Glomerular visceral epithelial cell (primary cell): ENCODE data around the gene ERGIC2.
"Not testable (repeated sequence)": the region's sequence is repeated elsewhere in the genome, so short reads cannot be mapped to it uniquely, and the experiment has no call there.

ENCODE experiments used
- DNase-seq: peaks from one replicate; pipeline ENCODE4 v3.0.0-alpha.2; 2016; ENCODE audit errors: extremely low spot score

ERGIC2 gene

GRCh38 chr12:29380536-29381523, at the start of gene ERGIC2:
TSS of gene ERGIC2 (minus strand) at chr12:29381172. CDS start at chr12:29371633, 9,539 bp downstream.
- peak; percentile 98 for DNase-seq

DNA sequence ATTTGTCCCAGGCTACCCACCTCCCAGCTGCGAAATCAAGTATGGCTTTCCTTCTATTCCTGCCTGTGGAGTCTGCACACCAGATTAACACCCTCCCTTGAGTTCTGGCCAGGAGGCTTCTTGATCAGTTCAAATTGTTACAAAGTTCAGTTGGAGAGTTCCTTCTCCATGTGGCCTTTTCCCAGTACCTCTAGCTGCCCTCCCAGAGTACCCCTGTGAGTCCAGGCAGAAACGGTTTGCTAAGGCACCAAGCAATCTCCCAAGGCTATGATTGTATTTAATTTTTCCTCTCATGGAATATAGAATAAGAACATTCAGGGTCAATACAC, 49.7 kb upstream of the ERGIC2 start:
- DNase-seq, result no peak

DNA sequence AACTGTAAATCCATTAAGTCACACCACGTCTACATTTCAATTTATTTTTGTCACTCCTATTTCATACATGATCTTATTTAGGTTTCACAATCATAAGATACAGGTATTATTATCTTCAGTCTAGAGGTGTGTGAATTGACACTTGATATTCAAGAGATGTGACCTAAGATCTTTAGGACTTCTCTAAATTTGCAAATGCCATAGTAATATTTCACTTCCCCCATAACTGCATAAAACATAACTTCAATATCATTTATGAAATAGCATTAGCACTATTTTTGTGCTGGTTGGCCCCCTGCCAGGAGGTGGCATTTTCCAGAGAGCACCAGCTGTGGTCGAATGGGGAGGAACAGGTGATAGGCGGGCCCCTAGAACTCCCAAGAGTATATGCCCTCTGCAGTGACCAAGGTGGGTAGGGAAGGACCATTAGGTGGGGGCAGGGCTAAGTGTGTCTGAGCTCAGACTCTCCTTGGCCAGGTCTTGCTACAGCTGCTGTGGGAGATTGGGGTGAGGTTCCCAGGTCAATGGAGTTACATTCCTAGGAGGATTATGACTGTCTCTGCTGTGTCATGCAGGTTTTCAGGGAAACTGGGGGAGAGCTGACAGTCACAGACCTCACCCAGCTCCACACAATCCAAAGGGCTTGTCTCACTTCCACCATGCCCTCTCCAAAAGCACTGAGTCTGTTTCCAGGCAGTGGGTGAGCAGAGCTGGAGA, 49.2 kb upstream of the ERGIC2 start:
- DNase-seq, result peak; percentile 12

- peak; percentile 81 for DNase-seq
Observed at GRCh38 chr12:29428633-29429032, 47.7 kb upstream of the ERGIC2 start.

DNA sequence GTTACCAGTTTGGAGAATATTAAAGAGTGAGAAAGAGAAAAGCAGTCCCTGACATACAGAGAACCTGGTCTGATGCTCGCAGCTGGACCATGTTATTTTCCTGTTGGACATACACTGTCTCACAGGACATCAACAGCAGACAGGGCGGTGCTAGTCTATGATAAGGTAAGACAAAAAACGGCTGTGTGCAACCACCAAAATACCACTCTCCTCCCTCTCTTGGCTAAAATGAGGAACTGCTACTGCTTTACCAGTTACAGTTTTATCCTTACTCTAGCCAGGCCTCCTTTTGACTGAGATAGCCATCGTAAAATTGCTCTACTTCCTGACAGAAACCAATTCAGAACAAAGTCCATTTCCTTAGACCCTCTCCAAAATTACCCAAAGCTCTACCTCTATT, 47.0 kb upstream of the ERGIC2 start:
- DNase-seq, result no peak

DNA sequence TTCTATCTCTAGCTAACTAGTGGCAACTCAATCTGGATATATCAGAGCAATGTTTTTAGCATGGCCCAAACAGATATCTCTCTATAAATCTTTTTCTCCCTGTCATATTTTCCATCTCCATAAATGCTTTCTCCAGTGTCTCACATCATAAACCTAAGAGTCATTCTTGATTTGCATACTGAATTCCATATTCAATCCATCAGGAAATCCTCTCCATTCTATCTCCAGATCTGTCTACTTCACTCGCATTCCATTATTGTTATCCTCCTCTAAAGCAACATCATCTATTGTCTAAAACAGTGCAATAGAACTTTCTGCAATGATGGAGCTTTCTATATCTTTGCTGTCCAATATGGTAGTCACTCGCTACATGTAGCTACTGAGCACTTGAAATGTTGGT, 45.5 kb upstream of the ERGIC2 start:
- DNase-seq, result no peak

DNA sequence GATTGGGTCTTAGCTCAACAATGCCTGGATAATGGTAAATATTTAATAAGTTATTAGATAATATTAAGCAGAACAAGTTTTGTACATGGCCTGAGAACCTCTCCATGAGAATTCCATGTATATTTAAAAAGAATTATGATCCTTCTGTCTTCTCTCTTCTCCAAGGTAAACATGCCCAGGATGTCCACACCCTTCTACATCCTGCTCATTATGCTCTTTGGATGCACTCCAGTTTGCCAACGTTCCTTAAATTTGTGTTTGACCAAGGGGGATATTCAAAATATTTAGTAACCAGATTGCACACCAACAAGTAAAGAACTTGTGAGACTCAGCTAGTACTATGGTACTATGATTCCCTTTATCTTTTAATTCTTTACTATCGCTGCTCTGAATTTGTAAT, 44.8 kb upstream of the ERGIC2 start:
- no peak for DNase-seq

DNA sequence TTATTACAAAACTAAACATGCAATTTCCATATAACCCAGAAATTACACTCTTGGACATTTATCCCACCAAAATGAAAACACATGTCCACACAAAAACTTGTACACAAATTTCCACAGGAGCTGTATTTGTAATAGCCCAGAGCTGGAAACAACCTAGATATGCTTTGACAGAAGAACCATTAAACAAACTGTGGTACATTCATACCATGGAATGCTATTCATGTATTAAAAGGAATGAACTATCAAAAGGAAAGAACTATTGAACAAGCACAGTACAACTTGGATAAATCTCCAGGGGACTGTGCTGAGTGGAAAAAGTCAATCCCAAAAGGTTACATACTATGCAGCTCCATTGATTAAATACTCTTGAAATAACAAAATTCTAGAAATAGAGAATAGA, 35.8 kb upstream of the ERGIC2 start:
- no peak for DNase-seq

- DNase-seq, result no peak
Observed at GRCh38 chr12:29415111-29415510, 34.1 kb upstream of the ERGIC2 start.

DNA sequence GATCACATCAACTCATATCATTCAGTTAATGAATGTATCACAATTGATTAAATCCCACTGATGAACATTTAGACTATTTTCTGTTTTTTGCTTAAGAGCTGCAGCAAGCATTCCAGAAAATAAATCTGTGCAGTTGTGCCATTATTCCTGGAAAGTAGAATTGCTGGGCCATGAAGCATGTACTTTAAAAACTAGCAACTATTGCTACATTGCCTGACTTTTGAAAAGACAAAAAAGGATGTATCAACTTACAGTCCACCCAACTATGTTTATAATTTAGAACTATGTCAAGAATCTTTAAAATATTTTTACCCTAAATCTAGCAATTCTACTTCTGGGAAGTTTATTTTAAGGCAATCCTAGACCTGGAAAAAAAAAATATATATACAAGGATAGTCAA, 33.4 kb upstream of the ERGIC2 start:
- DNase-seq, result no peak

GRCh38 chr12:29405561-29405960, 24.6 kb upstream of the ERGIC2 start:
- no peak for DNase-seq

DNA sequence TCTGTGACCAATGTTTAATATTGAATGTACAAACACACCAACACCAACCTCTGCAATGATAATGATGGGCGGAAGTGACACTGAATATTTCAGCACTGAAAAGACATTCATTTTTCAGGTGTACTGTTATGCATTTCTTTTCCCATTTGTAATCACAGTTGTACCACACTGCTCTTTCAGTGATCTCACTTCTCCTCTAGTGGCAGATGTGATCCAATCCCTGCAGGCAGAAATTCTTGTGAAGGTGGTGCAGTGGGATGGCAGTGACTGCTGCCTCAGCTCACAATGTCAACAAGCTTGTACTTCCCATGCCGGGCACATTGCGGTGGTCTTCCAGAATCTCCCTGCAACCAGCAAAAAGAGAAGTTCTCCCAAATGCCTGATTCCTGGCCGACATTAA, 23.0 kb upstream of the ERGIC2 start:
- DNase-seq, result no peak

DNA sequence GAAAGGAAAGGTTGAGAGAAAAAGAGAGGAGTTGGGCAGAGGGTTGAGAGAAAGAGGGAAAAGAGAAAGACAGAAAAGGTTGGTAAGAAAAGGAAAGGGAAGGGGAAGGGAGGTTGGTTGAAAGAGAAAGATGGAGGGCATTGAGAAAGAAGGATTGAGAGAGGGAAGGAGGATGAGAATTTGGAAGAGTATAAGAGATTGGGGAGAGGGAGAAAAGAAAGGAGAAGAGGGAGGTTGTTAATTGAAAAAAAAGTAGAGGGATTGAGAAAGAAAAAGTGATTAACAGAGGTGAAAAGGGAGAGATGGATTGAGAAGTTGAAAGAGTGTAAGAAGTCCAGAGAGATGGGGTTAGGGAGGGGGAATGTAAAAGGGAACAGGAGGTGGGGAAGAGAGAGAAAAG, 21.5 kb upstream of the ERGIC2 start:
- no peak for DNase-seq

DNA sequence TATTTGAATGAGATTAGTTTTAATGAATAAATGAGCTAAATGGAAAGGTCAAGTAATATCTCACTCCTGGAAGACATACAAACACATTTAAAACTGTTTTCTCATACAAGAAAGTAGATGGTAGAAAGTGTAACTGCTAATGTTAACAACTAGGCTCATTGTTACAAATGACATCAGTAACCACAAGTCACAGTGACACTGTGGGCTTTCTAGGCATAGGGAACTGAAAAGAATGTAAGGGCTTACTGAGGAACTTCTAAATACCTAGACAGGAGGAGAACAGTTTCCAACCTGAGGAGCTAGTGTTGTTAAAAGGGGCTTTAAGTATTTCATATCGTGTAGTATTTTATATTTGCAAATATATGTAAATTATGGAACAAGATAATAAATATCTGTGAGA, 17.5 kb upstream of the ERGIC2 start:
- DNase-seq, result no peak

GRCh38 chr12:29396774-29397173, 15.8 kb upstream of the ERGIC2 start:
- DNase-seq, result no peak

DNA sequence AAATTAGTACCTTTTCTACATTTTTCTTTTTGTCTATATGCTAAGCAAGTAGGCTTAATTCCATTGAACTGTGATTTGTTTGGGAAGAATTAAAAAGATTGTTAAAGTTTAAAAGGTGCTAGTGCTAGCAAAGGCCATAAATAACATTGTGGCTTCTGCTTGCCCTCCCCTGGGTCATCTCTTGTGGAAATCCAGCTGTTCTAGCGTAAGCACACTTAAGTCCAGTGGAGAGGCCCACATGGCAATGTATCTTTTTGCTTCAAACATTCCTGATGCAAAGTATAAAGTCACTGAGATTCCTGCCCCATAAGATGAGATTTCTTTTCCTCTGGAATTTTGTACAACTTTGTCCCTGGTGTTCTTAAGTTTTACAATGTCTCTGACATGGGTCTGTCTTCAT, 14.4 kb upstream of the ERGIC2 start:
- no peak for DNase-seq

- not testable (repeated sequence) for DNase-seq
Observed at GRCh38 chr12:29390419-29390818, 9.4 kb upstream of the ERGIC2 start.

DNA sequence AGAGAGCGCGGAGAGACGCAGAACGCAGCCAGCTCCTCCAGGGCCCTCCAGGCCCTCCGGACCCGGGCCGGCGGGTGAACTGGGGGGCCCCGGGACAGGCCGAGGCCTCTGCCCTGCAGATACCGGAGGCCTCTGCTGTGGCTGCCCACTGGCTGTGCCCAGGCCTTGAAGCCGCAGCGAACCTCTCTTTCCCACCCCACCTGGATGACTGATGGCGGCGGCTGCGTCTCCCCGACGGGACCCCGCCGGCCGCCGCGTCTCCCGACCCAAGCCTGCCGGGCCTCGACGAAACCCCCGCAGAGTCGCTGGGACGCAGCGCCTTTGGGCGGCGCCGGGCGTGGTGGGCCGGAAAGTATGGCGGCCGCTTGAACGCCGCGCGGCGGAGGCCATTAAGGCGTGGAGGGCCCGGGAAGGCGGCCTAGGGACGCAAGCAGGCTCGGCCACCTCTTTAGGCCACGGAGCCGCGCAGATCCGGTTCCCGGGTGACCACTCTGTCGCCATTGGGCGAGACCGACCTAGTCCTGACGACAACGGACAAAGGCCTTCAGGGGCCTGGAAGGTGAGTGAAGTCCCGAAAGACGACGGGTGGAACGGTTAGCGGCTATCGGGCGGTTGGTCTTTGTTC, 8.4 kb upstream of the ERGIC2 start:
- no peak for DNase-seq

DNA sequence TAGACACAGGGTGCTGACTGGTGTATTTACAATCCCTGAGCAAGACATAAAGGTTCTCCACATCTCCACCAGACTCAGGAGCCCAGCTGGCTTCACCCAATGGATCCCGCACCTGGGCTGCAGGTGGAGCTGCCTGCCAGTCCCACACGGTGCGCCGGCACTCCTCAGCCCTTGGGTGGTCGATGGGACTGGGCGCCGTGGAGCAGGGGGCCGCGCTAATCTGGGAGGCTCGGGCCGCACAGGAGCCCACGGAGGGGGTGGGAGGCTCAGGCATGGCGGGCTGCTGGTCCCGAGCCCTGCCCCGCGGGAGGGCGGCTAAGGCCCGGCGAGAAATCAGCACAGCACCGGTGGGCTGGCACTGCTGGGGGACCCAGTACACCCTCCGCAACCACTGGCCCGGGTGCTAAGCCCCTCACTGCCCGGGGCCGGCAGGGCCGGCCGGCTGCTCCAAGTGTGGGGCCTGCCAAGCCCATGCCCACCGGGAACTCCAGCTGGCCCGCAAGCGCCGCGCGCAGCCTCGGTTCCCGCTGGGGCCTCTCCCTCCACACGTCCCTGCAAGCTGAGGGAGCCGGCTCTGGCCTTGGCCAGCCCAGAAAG, 5.2 kb upstream of the ERGIC2 start:
- not testable (repeated sequence) for DNase-seq

DNA sequence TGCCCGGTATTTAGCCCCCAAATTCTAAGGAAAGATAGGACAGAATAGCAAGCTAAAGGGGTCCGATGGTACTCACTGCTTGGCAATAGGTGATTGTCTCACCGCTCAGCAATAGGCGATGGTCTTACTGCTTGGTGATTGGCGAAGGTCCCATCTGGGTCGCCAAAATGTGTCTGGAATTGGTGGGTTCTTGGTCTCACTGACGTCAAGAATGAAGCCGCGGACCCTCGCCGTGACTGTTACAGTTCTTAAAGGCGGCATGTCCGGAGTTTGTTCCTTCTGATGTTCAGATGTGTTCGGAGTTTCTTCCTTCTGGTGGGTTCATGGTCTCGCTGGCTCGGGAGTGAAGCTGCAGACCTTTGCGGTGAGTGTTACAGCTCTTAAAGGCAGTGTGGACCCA, 4.2 kb upstream of the ERGIC2 start:
- DNase-seq, result not testable (repeated sequence)

- DNase-seq, result no peak
Observed at GRCh38 chr12:29382251-29382650, 1.3 kb upstream of the ERGIC2 start.

- DNase-seq, result no peak
Observed at GRCh38 chr12:29376118-29376517, 4.9 kb downstream of the ERGIC2 start.
